ENCODE measurements around the gene B9D1.

DNA sequence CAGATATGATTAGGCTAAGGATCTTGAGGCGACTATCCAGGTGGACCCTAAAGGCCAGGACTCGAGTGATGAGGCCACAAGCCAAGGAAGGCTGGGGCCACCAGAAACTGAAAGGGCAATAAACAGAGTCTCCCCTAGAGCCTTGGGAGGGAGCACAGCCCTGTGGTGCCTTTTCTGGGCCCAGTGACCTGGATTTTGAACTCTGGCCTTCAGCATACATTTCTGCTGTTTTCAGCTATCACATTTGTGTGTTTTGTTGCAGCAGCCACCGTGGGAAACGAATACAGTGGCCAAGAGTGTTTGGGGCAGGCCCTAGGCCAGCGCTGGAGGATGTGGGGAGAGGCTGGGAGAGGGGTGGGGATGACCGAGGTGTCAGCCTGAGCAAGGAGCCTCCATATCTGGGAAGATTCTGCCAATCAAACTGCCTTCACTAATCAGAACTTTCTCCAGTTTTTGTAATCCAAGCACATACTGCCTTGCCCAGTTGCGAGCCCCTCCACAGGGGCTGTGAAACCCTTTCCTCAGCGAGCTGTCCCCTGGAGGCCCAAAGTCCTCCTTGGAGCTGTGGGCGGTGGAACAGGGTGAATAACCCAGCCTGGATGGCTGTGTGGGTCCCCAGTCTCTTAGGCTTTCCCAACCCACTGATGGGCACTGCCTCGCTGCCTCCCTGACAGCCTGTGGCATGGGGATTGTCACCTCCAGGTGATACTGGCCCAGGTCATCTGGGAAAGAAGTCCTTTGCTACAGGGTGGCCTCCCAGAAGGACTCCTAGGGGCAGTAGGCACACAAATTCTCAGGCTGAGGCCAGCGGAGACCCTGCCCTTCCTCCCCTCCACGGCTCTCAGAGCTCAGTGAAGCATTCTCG is 16.8 kb downstream of the B9D1 start:
- TF ChIP-seq NFRKB (IDR thresholded peaks at IDR 0.05) (no peak), FOXM1 (IDR thresholded peaks at IDR 0.05; ENCODE audit: borderline replicate concordance) (no peak), SP1 (IDR thresholded peaks at IDR 0.05) (no peak), ZNF384 (IDR thresholded peaks at IDR 0.05) (no peak), FOXK2 (IDR thresholded peaks at IDR 0.05) (no peak), CTBP1 (IDR thresholded peaks at IDR 0.05; ENCODE audit: borderline replicate concordance) (no peak), ARNT (IDR thresholded peaks at IDR 0.05) (no peak), TARDBP (IDR thresholded peaks at IDR 0.05) (no peak), PKNOX1 (IDR thresholded peaks at IDR 0.05) (no peak), SUZ12 (IDR thresholded peaks at IDR 0.05) (no peak), BHLHE40 (IDR thresholded peaks at IDR 0.05; ENCODE audit: borderline replicate concordance) (no peak), L3MBTL2 (conservative IDR thresholded peaks at IDR 0.05) (no peak), FOXA1 (IDR thresholded peaks at IDR 0.05) (no peak)
